ENCODE data around the gene FIBCD1. TPM values are rescaled to one million over a fixed set of nuclear protein-coding genes. Genes with fewer than 3 reads are reported as not detected.
"Not testable (repeated sequence)": the region's sequence is repeated elsewhere in the genome, so short reads cannot be mapped to it uniquely, and the experiment has no call there.

FIBCD1 gene
- total RNA-seq, 2 experiments from 2014 or later, result not detected

- peaks cover 4% of the 10 kb centered on the region for H3K36me3 Mint-ChIP-seq (ENCODE audit: low read depth)
- ChIA-PET CTCF (no interaction called here), POLR2A (no interaction called here)
- H3K9me3 Mint-ChIP-seq, result peaks cover 5% of the 10 kb centered on the region
- H3K4me3 Mint-ChIP-seq, result no peak overlapping the region
- H3K4me1 Mint-ChIP-seq, result peaks cover 1% of the 10 kb centered on the region
- no peaks in the 10 kb centered on the region for H3K27me3 Mint-ChIP-seq
- DNase-seq, result no peak
- H3K27ac Mint-ChIP-seq, result no peak overlapping the region
These were observed 17.8 kb upstream of the FIBCD1 start for GRCh38 chr9:130956636-130957450.

GRCh38 chr9:130955947-130956621 lies 17.0 kb upstream of the FIBCD1 start:
- Mint-ChIP-seq H3K4me3 (no peak overlapping the region), H3K4me1 (peaks cover 1% of the 10 kb centered on the region), H3K27ac (no peak overlapping the region), H3K9me3 (peaks cover 6% of the 10 kb centered on the region), H3K27me3 (peaks cover 1% of the 10 kb centered on the region), H3K36me3 (ENCODE audit: low read depth) (peaks cover 4% of the 10 kb centered on the region)
- no peak for DNase-seq
- CTCF ChIA-PET, result no interaction called here
- POLR2A ChIA-PET, result no interaction called here

DNA sequence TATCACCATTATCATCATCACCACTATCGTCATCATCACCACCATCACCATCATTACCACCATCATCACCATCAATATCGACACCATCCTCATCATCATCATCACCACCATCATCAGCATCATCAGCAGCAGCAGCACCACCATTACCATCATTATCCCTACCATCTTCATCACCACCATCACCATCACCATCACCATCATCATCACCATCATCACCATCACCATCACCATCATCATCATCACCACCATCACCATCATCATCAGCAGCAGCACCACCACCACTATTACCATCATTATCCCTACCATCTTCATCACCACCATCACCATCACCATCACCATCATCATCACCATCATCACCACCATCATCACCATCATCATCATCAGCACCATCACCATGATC lies 15.9 kb upstream of the FIBCD1 start:
- POLR2A ChIA-PET; H3K4me3 Mint-ChIP-seq; H3K9me3 Mint-ChIP-seq; H3K27ac Mint-ChIP-seq; H3K27me3 Mint-ChIP-seq; H3K36me3 Mint-ChIP-seq (ENCODE audit: low read depth); H3K4me1 Mint-ChIP-seq; CTCF ChIA-PET; DNase-seq: not testable (repeated sequence)

- H3K9me3 Mint-ChIP-seq, result peaks cover 10% of the 10 kb centered on the region
- DNase-seq, result no peak
- H3K27ac Mint-ChIP-seq, result no peak overlapping the region
- H3K4me1 Mint-ChIP-seq, result peaks cover 1% of the 10 kb centered on the region
- CTCF ChIA-PET, result no interaction called here
- no peak overlapping the region for H3K4me3 Mint-ChIP-seq
- POLR2A ChIA-PET, result no interaction called here
- H3K36me3 Mint-ChIP-seq (ENCODE audit: low read depth), result peaks cover 4% of the 10 kb centered on the region
- H3K27me3 Mint-ChIP-seq, result peaks cover 7% of the 10 kb centered on the region
These were observed 15.3 kb upstream of the FIBCD1 start for GRCh38 chr9:130954317-130954716.

GRCh38 chr9:130952065-130952762 lies 13.2 kb upstream of the FIBCD1 start:
- no peaks in the 10 kb centered on the region for H3K4me1 Mint-ChIP-seq

GRCh38 chr9:130950039-130950311 lies 10.9 kb upstream of the FIBCD1 start:
- no peaks in the 10 kb centered on the region for H3K4me1 Mint-ChIP-seq
- POLR2A ChIA-PET, result no interaction called here
- no peak for DNase-seq
- peaks cover 7% of the 10 kb centered on the region for H3K27me3 Mint-ChIP-seq
- CTCF ChIA-PET, result no interaction called here
- no peak overlapping the region for H3K4me3 Mint-ChIP-seq
- H3K27ac Mint-ChIP-seq, result no peak overlapping the region
- H3K9me3 Mint-ChIP-seq, result peaks cover 5% of the 10 kb centered on the region
- no peaks in the 10 kb centered on the region for H3K36me3 Mint-ChIP-seq (ENCODE audit: low read depth)

More at GRCh38 chr9:130952065-130952762, 13.2 kb upstream of the FIBCD1 start:
- no peak for DNase-seq
- POLR2A ChIA-PET, result no interaction called here
- Mint-ChIP-seq H3K27ac (no peak overlapping the region), H3K9me3 (peaks cover 5% of the 10 kb centered on the region), H3K27me3 (peaks cover 7% of the 10 kb centered on the region), H3K36me3 (ENCODE audit: low read depth) (no peaks in the 10 kb centered on the region), H3K4me3 (no peak overlapping the region)
- CTCF ChIA-PET, result interaction anchor here (0.7 kb wide), 2 partner anchors 125 to 191 kb away, joined by 3 read pairs; no protein-coding TSS in a partner anchor

DNA sequence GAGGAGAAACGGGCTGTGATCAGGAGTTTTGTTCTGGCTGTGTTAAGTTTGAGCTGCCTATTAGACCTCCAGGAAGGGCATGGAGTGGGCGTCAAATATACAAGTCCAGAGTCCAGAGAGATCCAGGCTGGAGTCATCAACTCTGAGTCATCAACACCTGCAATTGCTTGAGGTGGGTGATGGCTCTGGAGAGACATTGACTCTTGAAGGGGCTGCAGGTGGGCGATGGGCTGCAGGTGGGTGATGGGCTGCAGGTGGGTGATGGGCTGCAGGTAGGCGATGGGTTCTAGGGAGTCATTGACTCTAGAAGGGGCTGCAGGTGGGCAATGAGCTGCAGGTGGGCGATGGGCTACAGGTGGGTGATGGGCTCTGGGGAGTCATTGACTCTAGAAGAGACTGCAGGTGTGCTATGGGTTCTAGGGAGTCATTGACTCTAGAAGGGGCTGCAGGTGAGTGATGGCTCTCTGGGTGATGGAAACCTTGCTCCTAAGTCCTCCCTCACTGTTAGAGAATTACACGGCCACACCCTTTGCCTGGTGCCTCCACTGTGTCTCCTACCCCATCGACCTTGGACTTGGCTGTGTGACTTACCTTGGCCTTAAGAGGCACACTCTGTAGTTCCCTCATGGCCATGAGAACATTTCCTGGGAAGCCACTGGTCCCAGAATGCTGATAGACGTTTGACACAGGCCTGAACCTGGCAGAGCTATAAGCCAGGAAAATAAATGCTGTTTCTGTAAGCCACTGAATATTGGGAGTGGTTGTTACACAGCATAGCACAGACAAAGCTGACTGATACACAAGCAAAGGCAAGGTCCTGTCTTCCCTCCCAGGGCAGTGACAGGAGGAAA lies 10.4 kb upstream of the FIBCD1 start:
- CTCF ChIA-PET, result no interaction called here
- Mint-ChIP-seq H3K27ac (no peak overlapping the region), H3K9me3 (peaks cover 5% of the 10 kb centered on the region)

GRCh38 chr9:130948266-130948665 lies 9.2 kb upstream of the FIBCD1 start:
- Mint-ChIP-seq H3K4me1 (no peaks in the 10 kb centered on the region), H3K27me3 (peaks cover 8% of the 10 kb centered on the region), H3K9me3 (peaks cover 5% of the 10 kb centered on the region), H3K36me3 (ENCODE audit: low read depth) (no peaks in the 10 kb centered on the region), H3K27ac (no peak overlapping the region), H3K4me3 (no peak overlapping the region)
- DNase-seq, result no peak
- ChIA-PET CTCF (no interaction called here), POLR2A (no interaction called here)

More for the DNA sequence above, 10.4 kb upstream of the FIBCD1 start:
- peaks cover 8% of the 10 kb centered on the region for H3K27me3 Mint-ChIP-seq
- no peaks in the 10 kb centered on the region for H3K4me1 Mint-ChIP-seq
- no peak overlapping the region for H3K4me3 Mint-ChIP-seq
- no peaks in the 10 kb centered on the region for H3K36me3 Mint-ChIP-seq (ENCODE audit: low read depth)
- POLR2A ChIA-PET, result no interaction called here
- DNase-seq, result no peak

DNA sequence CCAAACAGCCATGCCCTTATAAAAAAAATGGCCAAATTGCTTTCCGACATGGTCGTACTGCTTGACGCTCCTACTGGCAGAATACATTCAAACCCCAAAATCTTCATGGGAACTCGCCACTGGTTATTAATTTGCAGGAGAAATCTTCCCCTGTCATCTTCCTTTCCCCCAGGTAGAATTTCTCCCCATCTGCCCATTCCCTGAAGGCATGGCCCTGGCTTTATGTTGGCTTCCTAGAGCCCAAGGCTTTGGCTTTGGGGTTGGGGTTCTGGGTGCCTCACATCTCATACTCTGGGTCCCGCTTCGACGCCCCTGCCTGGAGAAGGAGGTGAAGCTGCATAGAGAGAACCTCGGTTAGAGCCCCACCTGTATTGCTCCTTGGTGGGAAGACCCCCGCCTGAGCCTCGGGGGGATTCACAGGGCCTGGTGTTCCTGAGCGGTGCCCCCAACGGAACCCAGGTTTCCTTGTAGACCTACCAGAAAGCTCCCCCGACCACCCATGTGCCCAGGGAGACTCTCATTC lies 8.6 kb upstream of the FIBCD1 start:
- ChIA-PET POLR2A (no interaction called here), CTCF (interaction anchor here (0.6 kb wide), 1 partner anchor 1998 kb away, joined by 4 read pairs; no protein-coding TSS in a partner anchor)
- Mint-ChIP-seq H3K4me1 (no peaks in the 10 kb centered on the region), H3K27me3 (peaks cover 8% of the 10 kb centered on the region), H3K9me3 (peaks cover 5% of the 10 kb centered on the region), H3K27ac (no peak overlapping the region), H3K4me3 (no peak overlapping the region), H3K36me3 (ENCODE audit: low read depth) (no peaks in the 10 kb centered on the region)
- DNase-seq, result no peak

- peaks cover 5% of the 10 kb centered on the region for H3K9me3 Mint-ChIP-seq
These were observed 7.9 kb upstream of the FIBCD1 start for GRCh38 chr9:130946766-130947617.

GRCh38 chr9:130945173-130945572 lies 6.1 kb upstream of the FIBCD1 start:
- Mint-ChIP-seq H3K4me3 (no peak overlapping the region), H3K27me3 (peaks cover 20% of the 10 kb centered on the region), H3K9me3 (peaks cover 2% of the 10 kb centered on the region), H3K27ac (no peak overlapping the region), H3K36me3 (ENCODE audit: low read depth) (no peaks in the 10 kb centered on the region), H3K4me1 (peaks cover 8% of the 10 kb centered on the region)
- no peak for DNase-seq
- CTCF ChIA-PET, result no interaction called here
- POLR2A ChIA-PET, result no interaction called here

More at GRCh38 chr9:130946766-130947617, 7.9 kb upstream of the FIBCD1 start:
- Mint-ChIP-seq H3K27ac (no peak overlapping the region), H3K36me3 (ENCODE audit: low read depth) (no peaks in the 10 kb centered on the region), H3K4me3 (no peak overlapping the region), H3K4me1 (no peaks in the 10 kb centered on the region), H3K27me3 (peaks cover 9% of the 10 kb centered on the region)
- CTCF ChIA-PET, result interaction anchor here (0.6 to 1.0 kb wide), 3 partner anchors 19 to 1997 kb away, joined by 3 to 4 read pairs (median 3); no protein-coding TSS in a partner anchor
- no peak for DNase-seq
- POLR2A ChIA-PET, result no interaction called here

GRCh38 chr9:130944510-130945058 lies 5.5 kb upstream of the FIBCD1 start:
- H3K27ac Mint-ChIP-seq, result no peak overlapping the region
- ChIA-PET POLR2A (no interaction called here), CTCF (no interaction called here)
- peaks cover 19% of the 10 kb centered on the region for H3K27me3 Mint-ChIP-seq
- H3K36me3 Mint-ChIP-seq (ENCODE audit: low read depth), result no peaks in the 10 kb centered on the region
- no peak for DNase-seq
- H3K9me3 Mint-ChIP-seq, result peaks cover under 1% of the 10 kb centered on the region
- peaks cover 8% of the 10 kb centered on the region for H3K4me1 Mint-ChIP-seq
- H3K4me3 Mint-ChIP-seq, result no peak overlapping the region

Data from activated CD4-positive, alpha-beta T cell treated with anti-CD3 and anti-CD28 coated beads, Interleukin-2, amount 10 ng/mL, durations not matched to agents 7 days and 5 days (primary cell).